ENCODE data around the gene G3BP2. TPM values are rescaled to one million over a fixed set of nuclear protein-coding genes. Genes with fewer than 3 reads are reported as not detected.

G3BP2 gene
- total and polyA plus RNA-seq, 2 of the 8 experiments (the other 6 are each of a cell fraction or from before 2014, with no cell fraction given), result 83.7 to 378 TPM

DNA sequence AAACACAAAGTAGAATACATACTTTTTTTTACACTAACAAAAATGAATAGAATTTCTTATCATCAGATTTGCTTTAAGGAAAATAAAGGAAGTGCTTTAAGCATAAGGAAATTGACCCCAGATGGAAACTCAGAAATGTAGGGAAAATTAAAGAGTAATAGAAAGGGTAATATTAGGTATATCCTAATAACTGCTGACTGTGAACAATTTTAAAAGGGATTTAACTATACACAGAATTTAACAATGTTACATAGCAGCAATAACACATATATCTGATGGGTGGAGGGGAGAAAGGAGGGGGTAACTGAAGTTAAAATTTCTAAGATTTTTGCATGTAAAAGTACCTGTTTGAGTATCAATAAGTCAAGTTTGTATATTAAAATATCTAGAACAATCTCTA lies 51.5 kb downstream of the G3BP2 start:
- H2BK120ac ChIP-seq (replicated peaks; ENCODE audit: low read depth, low read length), result no peak overlapping the region
- H2AFZ ChIP-seq (ENCODE audit: low read length), result no peak overlapping the region
- no peak overlapping the region for H2BK12ac ChIP-seq (ENCODE audit: low read depth, low read length)
- H3K27me3 ChIP-seq (replicated peaks in 1 of 4; ENCODE audit: control insufficient read depth in 3 of 4, extremely low read depth in 1 of 4, insufficient read depth in 3 of 4, low read length in 3 of 4), result no peaks in the 10 kb centered on the region
- no peak overlapping the region for H3K4ac ChIP-seq (replicated peaks; ENCODE audit: insufficient read length, low read depth, low read length)
- H3K4me2 ChIP-seq (ENCODE audit: insufficient read depth in 1 of 2, low read depth in 2 of 2, low read length in 2 of 2), result no peak overlapping the region
- H3K18ac ChIP-seq (ENCODE audit: extremely low read depth, low read length), result no peak overlapping the region
- TF ChIP-seq SP2 (IDR thresholded peaks at IDR 0.05; ENCODE audit: low read length) (no peak), SIRT6 (IDR thresholded peaks at IDR 0.05; ENCODE audit: low read length) (no peak), CREB1 (IDR thresholded peaks at IDR 0.05) (no peak), NANOG (IDR thresholded peaks at IDR 0.05; ENCODE audit: insufficient read depth, low read depth, low read length, poor library complexity, severe bottlenecking) (no peak), RNF2 (IDR thresholded peaks at IDR 0.05; ENCODE audit: borderline replicate concordance, low read depth, low read length, missing control alignments, poor library complexity, severe bottlenecking) (no peak), NRF1 (IDR thresholded peaks at IDR 0.05; ENCODE audit: low read depth, low read length) (no peak), TAF7 (optimal IDR thresholded peaks at IDR 0.05; ENCODE audit: borderline replicate concordance, low read depth, low read length) (no peak), SP1 (IDR thresholded peaks at IDR 0.05; ENCODE audit: low read depth, low read length) (no peak), FOSL1 (IDR thresholded peaks at IDR 0.05; ENCODE audit: insufficient read depth, low read depth, low read length) (no peak)
- no peaks in the 10 kb centered on the region for H3K79me2 ChIP-seq (ENCODE audit: control insufficient read depth in 1 of 2, insufficient read depth in 2 of 2, low read length in 2 of 2)
- no peak overlapping the region for H3K14ac ChIP-seq (ENCODE audit: insufficient read length)
- no peak overlapping the region for H3K27ac ChIP-seq (ENCODE audit: low read depth, low read length)
- H2BK20ac ChIP-seq (ENCODE audit: low read length), result no peak overlapping the region
- H4K20me1 ChIP-seq (replicated peaks in 1 of 2; ENCODE audit: control insufficient read depth in 1 of 2, insufficient read depth in 2 of 2, low read length in 2 of 2), result no peaks in the 10 kb centered on the region
- no peak overlapping the region for H3K23ac ChIP-seq (ENCODE audit: insufficient read length)
- H3K4me3 ChIP-seq (ENCODE audit: extremely low read depth in 1 of 4, insufficient read depth in 2 of 4, low read depth in 3 of 4, low read length in 4 of 4), result no peak overlapping the region
- CTCF ChIA-PET (ENCODE audit: partially characterized antibody), result no interaction called here
- H3K56ac ChIP-seq (replicated peaks; ENCODE audit: insufficient read length, low read depth, low read length), result no peak overlapping the region
- no peak overlapping the region for H2BK15ac ChIP-seq (ENCODE audit: low read length)
- H3K79me1 ChIP-seq (ENCODE audit: low read depth, low read length), result no peaks in the 10 kb centered on the region
- H3K4me1 ChIP-seq (replicated peaks in 1 of 4; ENCODE audit: control insufficient read depth in 3 of 4, insufficient read depth in 4 of 4, low read length in 3 of 4), result no peaks in the 10 kb centered on the region
- no peak overlapping the region for H4K8ac ChIP-seq (ENCODE audit: extremely low read depth, insufficient read depth, low read length)
- H4K5ac ChIP-seq (ENCODE audit: insufficient read length, low read depth, low read length), result no peak overlapping the region
- H3K9ac ChIP-seq (replicated peaks in 1 of 4; ENCODE audit: extremely low read depth in 1 of 4, low read depth in 3 of 4, low read length in 3 of 4), result no peak overlapping the region
- POLR2A ChIA-PET (ENCODE audit: partially characterized antibody), result no interaction called here
- H4K91ac ChIP-seq (replicated peaks; ENCODE audit: insufficient read length, low read length), result no peak overlapping the region
- no peak overlapping the region for H2BK5ac ChIP-seq (ENCODE audit: low read depth, low read length)
- no peaks in the 10 kb centered on the region for H3K9me3 ChIP-seq (ENCODE audit: insufficient read depth in 2 of 2, low read depth in 1 of 2, low read length in 1 of 2)
- no peak overlapping the region for H2AK5ac ChIP-seq (ENCODE audit: low read depth, low read length)
- no peak for DNase-seq (ENCODE audit: low read depth in 1 of 2, low spot score in 2 of 2)
- no peaks in the 10 kb centered on the region for H3K23me2 ChIP-seq (ENCODE audit: low read depth, low read length)
- no peaks in the 10 kb centered on the region for H3K36me3 ChIP-seq (ENCODE audit: control insufficient read depth in 2 of 4, insufficient read depth in 4 of 4, low read length in 3 of 4)
- no peak for FAIRE-seq
